CD4-positive, alpha-beta memory T cell (primary cell): ENCODE data around the gene NTF3. TPM values are rescaled to one million over a fixed set of nuclear protein-coding genes. Genes with fewer than 3 reads are reported as not detected.

Experiments used
- CTCF ChIA-PET: fragments of 350-600 bp; sonication (Branson Sonifier 250); formaldehyde crosslinking; loops from one replicate; lab custom pipeline; 2021; ENCODE audit warnings: inconsistent platforms; ENCODE audit not compliant: partially characterized antibody; lab: Charles Lee
- POLR2A ChIA-PET: fragments of 350-600 bp; sonication (Branson Sonifier 250); formaldehyde crosslinking; loops from one replicate; lab custom pipeline; 2021; ENCODE audit not compliant: partially characterized antibody; lab: Charles Lee
- DNase-seq, 5 donors: peaks; one replicate each; pipeline versions ENCODE4 v3.0.0 to v3.0.0-alpha.2; 2020 to 2022; ENCODE audit warnings: mixed read lengths in 1 of 5
- H3K27ac ChIP-seq: one replicate; pipeline ENCODE4 v1.7.0; 2013; ENCODE audit warnings: low read depth, low read length
- H3K27me3 ChIP-seq: 2 replicates; pipeline ENCODE4 v1.7.0; 2013; ENCODE audit warnings: mild to moderate bottlenecking, low read length, moderate library complexity; ENCODE audit not compliant: insufficient read depth
- H3K36me3 ChIP-seq: 2 replicates; pipeline ENCODE4 v1.7.0; 2013; ENCODE audit warnings: mild to moderate bottlenecking, low read length, moderate library complexity; ENCODE audit not compliant: insufficient read depth
- H3K4me1 ChIP-seq: 2 replicates; pipeline ENCODE4 v1.7.0; 2013; ENCODE audit warnings: mild to moderate bottlenecking, low read length, moderate library complexity; ENCODE audit not compliant: insufficient read depth
- H3K4me3 ChIP-seq, 2 donors: one replicate each; pipeline ENCODE4 v1.7.0; 2013; ENCODE audit warnings: low read length in 2 of 2, mild to moderate bottlenecking in 1 of 2
- H3K9me3 ChIP-seq, 2 donors: one replicate each; pipeline ENCODE4 v1.7.0; 2013; ENCODE audit warnings: low read length in 2 of 2, control low read depth in 1 of 2; ENCODE audit not compliant: control insufficient read depth in 1 of 2
- H3K27ac Mint-ChIP-seq, 7 donors: one replicate each; pipeline ENCODE4 v1.8.0; 2020 to 2021; ENCODE audit warnings: mixed read lengths in 7 of 7, mild to moderate bottlenecking in 6 of 7, inconsistent platforms in 3 of 7, moderate library complexity in 3 of 7
- H3K27me3 Mint-ChIP-seq, 2 donors: one replicate each; pipeline ENCODE4 v1.8.0; 2020 to 2021; ENCODE audit warnings: mixed read lengths in 2 of 2
- H3K36me3 Mint-ChIP-seq, 2 donors: one replicate each; pipeline ENCODE4 v1.8.0; 2020 to 2021; ENCODE audit warnings: mixed read lengths in 2 of 2, inconsistent platforms in 1 of 2, mild to moderate bottlenecking in 1 of 2
- H3K4me1 Mint-ChIP-seq, 4 donors: one replicate each; pipeline ENCODE4 v1.8.0; 2020 to 2021; ENCODE audit warnings: mixed read lengths in 4 of 4, mild to moderate bottlenecking in 1 of 4
- H3K4me3 Mint-ChIP-seq, 8 donors: one replicate each; pipeline ENCODE4 v1.8.0; 2020 to 2021; ENCODE audit warnings: mixed read lengths in 8 of 8, mild to moderate bottlenecking in 7 of 8, moderate library complexity in 6 of 8, inconsistent platforms in 3 of 8
- H3K9me3 Mint-ChIP-seq, 8 donors: one replicate each; pipeline ENCODE4 v1.8.0; 2020 to 2021; ENCODE audit warnings: mixed read lengths in 8 of 8, mild to moderate bottlenecking in 5 of 8, inconsistent platforms in 3 of 8, moderate library complexity in 1 of 8
- intact Hi-C: fragments of 100-400 bp; cut with micrococcal nuclease; formaldehyde crosslinking; loops from one replicate; pipeline ENCODE4 v1.15.1; 2023
- polyA plus RNA-seq, 2 donors: library from polyadenylated mRNA; unstranded; fragments of 300-500 nt; fragmentation: Illumina TruSeq; gene quantifications; one replicate each; pipeline ENCODE4 v1.2.3, GENCODE V29; 2021
- total RNA-seq, 2 experiments: library from RNA; stranded (reverse); gene quantifications; one replicate each; pipeline ENCODE4 v1.2.3, GENCODE V29; 2021

NTF3 gene
- total and polyA plus RNA-seq, 4 experiments from 2014 or later: not detected

GRCh38 chr12:5492562-5492961 is 60.7 kb downstream of the NTF3 start:
- Histone ChIP-seq H3K4me3 (no peak overlapping the region), H3K4me1 (no peaks in the 10 kb centered on the region), H3K27ac (no peak overlapping the region), H3K27me3 (no peaks in the 10 kb centered on the region), H3K9me3 (no peaks in the 10 kb centered on the region), H3K36me3 (no peaks in the 10 kb centered on the region)
- Mint-ChIP-seq H3K27ac (no peak overlapping the region), H3K36me3 (no peaks in the 10 kb centered on the region), H3K4me3 (no peak overlapping the region), H3K9me3 (peaks cover 0 to 6% (median 0%) of the 10 kb centered on the region in 8 donors), H3K27me3 (peaks cover 0 to 3% of the 10 kb centered on the region in 2 donors), H3K4me1 (no peaks in the 10 kb centered on the region)
- POLR2A ChIA-PET: no interaction called here
- no peak for DNase-seq
- intact Hi-C loops: no loop called here
- CTCF ChIA-PET: no interaction called here

GRCh38 chr12:5493018-5493417 is 61.1 kb downstream of the NTF3 start:
- intact Hi-C loops: no loop called here

GRCh38 chr12:5494343-5494742 is 62.4 kb downstream of the NTF3 start:
- CTCF ChIA-PET: no interaction called here

More at GRCh38 chr12:5493018-5493417, 61.1 kb downstream of the NTF3 start:
- Histone ChIP-seq H3K27me3 (no peaks in the 10 kb centered on the region), H3K36me3 (no peaks in the 10 kb centered on the region), H3K9me3 (no peaks in the 10 kb centered on the region), H3K27ac (no peak overlapping the region), H3K4me3 (no peak overlapping the region), H3K4me1 (no peaks in the 10 kb centered on the region)
- POLR2A ChIA-PET: no interaction called here
- CTCF ChIA-PET: no interaction called here
- no peak overlapping the region for H3K27ac Mint-ChIP-seq
- H3K9me3 Mint-ChIP-seq: peaks cover 0 to 6% (median 0%) of the 10 kb centered on the region in 8 donors
- H3K4me3 Mint-ChIP-seq: no peak overlapping the region
- H3K36me3 Mint-ChIP-seq: no peaks in the 10 kb centered on the region
- H3K4me1 Mint-ChIP-seq: no peaks in the 10 kb centered on the region
- no peak for DNase-seq
- H3K27me3 Mint-ChIP-seq: peaks cover 0 to 3% of the 10 kb centered on the region in 2 donors

GRCh38 chr12:5497329-5498053 is 65.6 kb downstream of the NTF3 start:
- ChIA-PET CTCF (no interaction called here), POLR2A (no interaction called here)
- no peak overlapping the region for H3K27ac Mint-ChIP-seq
- H3K4me3 Mint-ChIP-seq: no peak overlapping the region
- Histone ChIP-seq H3K4me3 (no peak overlapping the region), H3K9me3 (no peaks in the 10 kb centered on the region), H3K36me3 (no peaks in the 10 kb centered on the region), H3K27ac (no peak overlapping the region), H3K27me3 (no peaks in the 10 kb centered on the region), H3K4me1 (no peaks in the 10 kb centered on the region)
- DNase-seq: no peak
- H3K9me3 Mint-ChIP-seq: peaks cover 0 to 6% (median under 1%) of the 10 kb centered on the region in 8 donors
- intact Hi-C loops: no loop called here
- H3K36me3 Mint-ChIP-seq: no peaks in the 10 kb centered on the region
- no peaks in the 10 kb centered on the region for H3K4me1 Mint-ChIP-seq
- peaks cover 0 to 3% of the 10 kb centered on the region in 2 donors for H3K27me3 Mint-ChIP-seq

More at GRCh38 chr12:5494343-5494742, 62.4 kb downstream of the NTF3 start:
- H3K4me3 Mint-ChIP-seq: no peak overlapping the region
- H3K36me3 ChIP-seq: no peaks in the 10 kb centered on the region
- H3K27ac Mint-ChIP-seq: no peak overlapping the region
- POLR2A ChIA-PET: no interaction called here
- H3K9me3 ChIP-seq: no peaks in the 10 kb centered on the region
- DNase-seq: no peak
- no peaks in the 10 kb centered on the region for H3K4me1 Mint-ChIP-seq
- H3K27me3 ChIP-seq: no peaks in the 10 kb centered on the region
- H3K27ac ChIP-seq: no peak overlapping the region
- no peaks in the 10 kb centered on the region for H3K4me1 ChIP-seq
- peaks cover 0 to 6% (median 0%) of the 10 kb centered on the region in 8 donors for H3K9me3 Mint-ChIP-seq
- no peaks in the 10 kb centered on the region for H3K27me3 Mint-ChIP-seq
- intact Hi-C loops: no loop called here
- H3K36me3 Mint-ChIP-seq: no peaks in the 10 kb centered on the region
- no peak overlapping the region for H3K4me3 ChIP-seq

GRCh38 chr12:5498076-5498475 is 66.2 kb downstream of the NTF3 start:
- Histone ChIP-seq H3K36me3 (no peaks in the 10 kb centered on the region), H3K27me3 (no peaks in the 10 kb centered on the region), H3K4me3 (no peak overlapping the region), H3K9me3 (no peaks in the 10 kb centered on the region), H3K27ac (no peak overlapping the region), H3K4me1 (no peaks in the 10 kb centered on the region)
- H3K9me3 Mint-ChIP-seq: peaks cover 0 to 4% (median 0%) of the 10 kb centered on the region in 8 donors
- H3K36me3 Mint-ChIP-seq: no peaks in the 10 kb centered on the region
- intact Hi-C loops: no loop called here
- no peak overlapping the region for H3K4me3 Mint-ChIP-seq
- ChIA-PET CTCF (no interaction called here), POLR2A (no interaction called here)
- H3K4me1 Mint-ChIP-seq: no peaks in the 10 kb centered on the region
- H3K27ac Mint-ChIP-seq: no peak overlapping the region
- peaks cover 0 to 3% of the 10 kb centered on the region in 2 donors for H3K27me3 Mint-ChIP-seq
- DNase-seq: no peak

GRCh38 chr12:5498806-5499205 is 66.9 kb downstream of the NTF3 start:
- H3K4me3 Mint-ChIP-seq: no peak overlapping the region
- no peaks in the 10 kb centered on the region for H3K9me3 ChIP-seq
- H3K4me1 ChIP-seq: no peaks in the 10 kb centered on the region
- H3K36me3 ChIP-seq: no peaks in the 10 kb centered on the region
- no peak overlapping the region for H3K4me3 ChIP-seq
- H3K9me3 Mint-ChIP-seq: peaks cover 0 to 3% (median 0%) of the 10 kb centered on the region in 8 donors
- no peaks in the 10 kb centered on the region for H3K36me3 Mint-ChIP-seq
- no peak for DNase-seq
- H3K27me3 ChIP-seq: no peaks in the 10 kb centered on the region
- intact Hi-C loops: no loop called here
- H3K27ac Mint-ChIP-seq: no peak overlapping the region
- H3K4me1 Mint-ChIP-seq: no peaks in the 10 kb centered on the region
- CTCF ChIA-PET: no interaction called here
- H3K27me3 Mint-ChIP-seq: peaks cover 0 to 5% of the 10 kb centered on the region in 2 donors
- POLR2A ChIA-PET: no interaction called here
- H3K27ac ChIP-seq: no peak overlapping the region

GRCh38 chr12:5499566-5500330 is 67.8 kb downstream of the NTF3 start:
- CTCF ChIA-PET: no interaction called here
- no peak overlapping the region for H3K27ac Mint-ChIP-seq
- Histone ChIP-seq H3K36me3 (no peaks in the 10 kb centered on the region), H3K4me1 (no peaks in the 10 kb centered on the region), H3K27ac (no peak overlapping the region), H3K27me3 (no peaks in the 10 kb centered on the region), H3K4me3 (no peak overlapping the region), H3K9me3 (no peaks in the 10 kb centered on the region)
- DNase-seq: no peak
- intact Hi-C loops: no loop called here
- H3K4me1 Mint-ChIP-seq: no peaks in the 10 kb centered on the region
- H3K4me3 Mint-ChIP-seq: no peak overlapping the region
- H3K27me3 Mint-ChIP-seq: peaks cover 0 to 5% of the 10 kb centered on the region in 2 donors
- POLR2A ChIA-PET: no interaction called here
- H3K9me3 Mint-ChIP-seq: peaks cover 0 to 3% (median 0%) of the 10 kb centered on the region in 8 donors
- no peaks in the 10 kb centered on the region for H3K36me3 Mint-ChIP-seq
